Measurements from ENCODE around the gene ANKFN1.

GRCh38 chr17:56274491-56274890, 121.2 kb downstream of the ANKFN1 start:
- TF ChIP-seq, protein P1, sequence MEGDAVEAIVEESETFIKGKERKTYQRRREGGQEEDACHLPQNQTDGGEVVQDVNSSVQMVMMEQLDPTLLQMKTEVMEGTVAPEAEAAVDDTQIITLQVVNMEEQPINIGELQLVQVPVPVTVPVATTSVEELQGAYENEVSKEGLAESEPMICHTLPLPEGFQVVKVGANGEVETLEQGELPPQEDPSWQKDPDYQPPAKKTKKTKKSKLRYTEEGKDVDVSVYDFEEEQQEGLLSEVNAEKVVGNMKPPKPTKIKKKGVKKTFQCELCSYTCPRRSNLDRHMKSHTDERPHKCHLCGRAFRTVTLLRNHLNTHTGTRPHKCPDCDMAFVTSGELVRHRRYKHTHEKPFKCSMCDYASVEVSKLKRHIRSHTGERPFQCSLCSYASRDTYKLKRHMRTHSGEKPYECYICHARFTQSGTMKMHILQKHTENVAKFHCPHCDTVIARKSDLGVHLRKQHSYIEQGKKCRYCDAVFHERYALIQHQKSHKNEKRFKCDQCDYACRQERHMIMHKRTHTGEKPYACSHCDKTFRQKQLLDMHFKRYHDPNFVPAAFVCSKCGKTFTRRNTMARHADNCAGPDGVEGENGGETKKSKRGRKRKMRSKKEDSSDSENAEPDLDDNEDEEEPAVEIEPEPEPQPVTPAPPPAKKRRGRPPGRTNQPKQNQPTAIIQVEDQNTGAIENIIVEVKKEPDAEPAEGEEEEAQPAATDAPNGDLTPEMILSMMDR (IDR thresholded peaks at IDR 0.05; ENCODE audit: insufficient read depth, low read length, poor library complexity, severe bottlenecking): no peak
- TF ChIP-seq EZH2phosphoT487 (conservative IDR thresholded peaks at IDR 0.05; ENCODE audit: low read length): no peak

All from SU-DHL-6 (cell line).